ENCODE data around the gene IL3. TPM values are rescaled to one million over a fixed set of nuclear protein-coding genes. Genes with fewer than 3 reads are reported as not detected.

The IL3 gene
- total RNA-seq, 1 experiment from 2014 or later, result not detected

DNA sequence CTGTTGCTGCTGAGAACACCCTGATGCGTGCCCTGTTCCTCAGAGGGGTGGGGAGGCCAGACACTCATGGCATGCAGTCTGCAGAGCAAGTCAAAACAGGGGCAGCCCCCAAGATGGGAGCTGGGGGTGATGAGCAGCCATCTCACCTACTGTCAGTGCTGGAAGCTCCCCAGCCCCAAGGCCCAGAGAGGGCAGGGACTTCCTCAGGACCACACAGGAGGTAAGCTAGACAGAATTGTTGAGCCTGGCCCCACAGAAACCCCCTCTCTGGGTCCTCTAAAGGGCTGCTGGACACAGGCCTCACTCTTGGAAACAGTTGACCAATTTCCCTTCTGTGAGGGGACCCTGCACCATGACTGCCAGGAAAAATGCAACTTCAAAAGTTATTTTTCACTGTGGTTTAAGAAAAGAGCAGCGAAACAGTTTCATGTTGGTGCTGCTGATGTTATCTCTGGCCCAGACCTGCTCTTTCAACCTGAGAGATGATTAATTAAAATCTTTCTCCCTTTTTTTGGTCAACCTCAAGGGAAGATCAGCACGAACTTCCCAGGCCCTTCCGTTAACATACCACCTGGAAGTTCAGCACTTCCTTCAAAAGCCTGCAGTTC is 22.7 kb downstream of the IL3 start:
- in situ Hi-C loops (cut with HindIII; ENCODE audit: low sequenced_read_pairs), result no loop called here
- DNase-seq (ENCODE audit: low spot score), result no peak

DNA sequence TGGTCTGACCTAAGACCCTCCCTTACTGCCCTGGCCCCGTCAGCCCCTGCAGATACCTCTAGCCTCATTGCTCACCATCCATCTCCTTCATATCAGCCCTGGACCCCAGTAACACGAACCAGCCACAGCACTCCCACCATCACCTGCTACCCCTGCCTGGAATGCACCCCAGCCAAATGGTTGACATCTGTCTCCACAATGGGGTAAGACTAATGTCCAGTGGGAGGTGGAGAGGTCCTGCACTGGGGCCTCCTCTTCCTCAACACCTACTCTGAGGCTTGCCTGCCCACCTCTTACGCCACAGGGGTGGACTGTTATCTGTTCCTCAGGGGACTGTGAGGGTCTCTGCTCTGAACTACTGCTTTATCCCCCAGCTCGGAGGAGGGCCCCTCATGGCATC is 25.2 kb downstream of the IL3 start:
- DNase-seq (ENCODE audit: low spot score), result no peak
- in situ Hi-C loops (cut with HindIII; ENCODE audit: low sequenced_read_pairs), result no loop called here

DNA sequence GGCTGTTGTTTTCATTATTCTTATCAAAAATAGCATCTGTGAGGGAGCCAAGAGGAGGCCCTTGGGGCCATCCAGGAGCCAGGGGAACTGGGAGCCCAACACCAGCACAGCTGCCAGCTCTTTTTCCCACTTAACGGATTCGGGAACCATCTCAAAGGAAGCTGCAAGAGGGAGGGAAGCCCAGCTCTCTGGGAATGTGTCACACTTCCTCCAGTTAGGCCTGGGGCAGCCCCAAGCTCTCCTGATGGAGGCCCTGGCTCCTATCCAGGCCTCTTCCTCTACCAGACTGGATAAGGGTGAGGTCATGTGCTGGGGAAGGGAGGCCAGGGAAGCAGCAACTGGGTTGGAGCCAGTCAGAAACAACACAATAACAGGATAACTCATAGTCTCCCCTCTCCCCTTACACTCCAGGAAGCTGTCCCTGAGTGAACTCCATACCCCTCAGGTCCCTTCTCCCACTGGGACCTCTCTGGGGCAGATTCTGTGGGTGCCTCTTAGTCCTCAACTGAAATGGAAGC is 25.9 kb downstream of the IL3 start:
- DNase-seq (ENCODE audit: low spot score), result peak; percentile 61
- in situ Hi-C loops (cut with HindIII; ENCODE audit: low sequenced_read_pairs), result no loop called here

DNA sequence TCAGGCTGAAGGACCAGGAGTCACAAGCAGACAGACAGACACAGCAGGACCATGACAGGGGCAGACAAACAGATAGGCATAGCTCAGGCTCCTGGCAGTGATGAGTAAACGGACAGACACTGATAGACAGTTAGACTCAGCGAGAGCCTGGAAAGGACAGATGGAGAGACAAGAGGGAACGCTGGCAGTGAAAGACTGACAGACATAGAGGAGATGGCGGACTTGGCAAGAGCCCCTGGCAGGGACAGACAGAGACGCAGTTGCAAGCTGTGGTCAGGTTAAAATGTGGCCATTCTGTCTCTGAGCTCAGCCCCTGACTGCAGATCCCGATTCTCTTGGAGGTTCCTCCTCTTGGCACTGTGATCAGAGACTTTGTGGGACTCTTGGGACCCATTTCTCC is 26.7 kb downstream of the IL3 start:
- in situ Hi-C loops (cut with HindIII; ENCODE audit: low sequenced_read_pairs), result no loop called here
- peak; percentile 80 for DNase-seq (ENCODE audit: low spot score)

DNA sequence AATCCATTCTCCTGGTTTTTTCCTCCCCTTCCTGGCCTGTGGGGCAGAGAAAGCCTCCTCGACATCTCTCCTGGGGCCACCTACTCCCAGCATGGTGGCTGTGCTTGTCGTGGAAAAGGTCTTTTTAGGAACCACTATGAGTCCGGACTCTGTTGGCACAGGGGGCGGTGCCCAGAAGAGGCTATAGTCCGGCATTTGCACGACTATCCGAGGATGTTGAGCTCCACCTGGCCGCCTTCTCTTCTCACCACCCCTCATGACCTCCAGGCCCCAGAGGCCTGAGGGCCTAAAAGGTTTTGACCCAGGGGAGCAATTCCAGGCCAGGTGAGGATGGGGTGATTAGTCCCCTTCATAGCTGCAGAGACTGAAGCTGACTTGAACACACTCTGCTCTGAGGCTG is 27.2 kb downstream of the IL3 start:
- in situ Hi-C loops (cut with HindIII; ENCODE audit: low sequenced_read_pairs), result no loop called here
- no peak for DNase-seq (ENCODE audit: low spot score)

DNA sequence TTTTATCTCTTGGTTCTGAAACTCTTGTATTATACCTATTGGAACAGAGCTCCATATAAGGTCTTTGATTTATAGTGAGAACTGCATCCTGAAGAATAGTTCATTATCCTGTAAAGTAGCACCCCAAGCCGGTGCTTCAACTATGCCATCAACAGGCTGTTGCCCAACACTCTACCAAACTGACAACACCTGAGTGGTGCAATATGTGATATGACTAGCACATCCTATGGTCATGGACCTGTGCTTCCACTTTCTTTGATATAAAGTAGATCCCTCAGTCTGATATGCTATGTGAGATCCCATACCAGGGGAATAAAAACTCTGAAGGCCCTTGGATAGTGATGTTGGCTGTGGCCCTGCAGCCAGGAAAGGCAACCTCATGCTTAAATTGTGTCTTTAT is 28.9 kb downstream of the IL3 start:
- in situ Hi-C loops (cut with HindIII; ENCODE audit: low sequenced_read_pairs), result no loop called here
- no peak for DNase-seq (ENCODE audit: low spot score)

DNA sequence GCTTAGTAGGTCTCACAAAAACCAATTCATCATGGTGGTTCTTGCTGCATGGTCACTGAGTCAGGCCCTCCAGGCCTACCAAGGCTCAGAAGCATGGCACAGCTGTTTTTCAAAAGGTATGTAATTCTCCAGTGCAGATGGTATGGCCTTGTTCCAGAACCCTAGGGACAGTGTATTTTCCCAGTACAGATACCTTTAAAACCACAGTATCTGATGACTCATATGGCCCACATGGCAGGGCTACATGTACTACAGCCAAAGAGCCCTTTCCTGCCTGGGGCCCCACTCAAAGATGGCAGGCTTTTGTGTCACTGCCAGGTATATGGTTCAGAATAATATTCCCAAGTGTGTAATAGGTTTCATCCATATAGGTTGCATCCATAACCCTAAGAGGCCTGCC is 29.7 kb downstream of the IL3 start:
- peak; percentile 8 for DNase-seq (ENCODE audit: low spot score)
- in situ Hi-C loops (cut with HindIII; ENCODE audit: low sequenced_read_pairs), result no loop called here

DNA sequence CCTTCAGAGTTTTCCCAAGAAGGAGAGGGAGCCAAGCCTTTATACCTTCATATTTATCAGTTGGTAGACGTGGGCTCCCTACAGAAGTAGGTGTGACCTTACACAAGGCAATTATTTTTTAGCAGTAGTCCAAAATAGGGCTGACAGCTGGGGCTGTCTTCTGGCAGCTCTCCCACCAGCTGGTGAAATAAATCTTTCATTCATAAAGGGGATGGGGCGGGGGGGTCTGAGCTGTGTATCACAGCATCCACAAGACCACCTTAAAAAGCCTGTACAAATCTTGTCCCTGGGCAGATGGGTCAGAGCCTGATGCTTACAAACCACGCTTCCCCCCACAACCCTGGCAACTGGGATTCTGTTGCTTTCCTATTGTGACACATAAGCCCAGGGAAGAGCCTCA is 32.8 kb downstream of the IL3 start:
- in situ Hi-C loops (cut with HindIII; ENCODE audit: low sequenced_read_pairs), result no loop called here

DNA sequence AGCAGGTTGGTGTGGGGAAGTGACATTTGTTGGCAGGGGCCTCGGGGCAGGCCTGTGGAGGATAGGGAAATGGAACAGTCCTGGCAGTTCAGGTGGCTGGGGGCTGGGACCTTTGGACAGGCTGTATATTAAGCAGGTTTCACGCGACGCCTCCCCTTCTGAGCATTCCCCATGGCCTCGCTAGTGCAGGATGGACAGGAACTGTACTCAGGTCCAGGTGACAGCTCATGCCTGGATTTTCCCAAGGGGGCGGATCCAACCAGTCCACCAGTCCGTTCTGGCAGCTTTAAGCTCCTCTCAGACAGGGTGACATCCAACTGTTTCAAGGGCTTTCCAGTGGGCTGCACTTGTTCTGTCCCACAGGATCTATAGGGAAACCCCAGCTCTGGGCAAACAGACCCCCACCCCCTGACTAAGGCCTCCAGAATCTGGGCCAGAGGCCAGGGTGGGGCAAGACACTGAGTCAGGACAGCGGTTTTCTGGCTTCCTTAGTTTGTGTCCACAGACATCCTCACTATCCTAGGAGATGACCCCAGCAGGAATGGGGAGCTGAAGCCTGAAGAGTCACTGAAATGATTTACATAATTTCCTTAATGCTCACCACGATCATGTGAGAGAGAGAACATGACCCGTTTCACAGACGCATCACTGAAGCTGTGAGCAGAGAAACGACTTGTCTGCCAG is 34.1 kb downstream of the IL3 start:
- in situ Hi-C loops (cut with HindIII; ENCODE audit: low sequenced_read_pairs), result no loop called here
- DNase-seq (ENCODE audit: low spot score), result no peak

More for the DNA sequence above, 32.8 kb downstream of the IL3 start:
- DNase-seq (ENCODE audit: low spot score), result no peak

DNA sequence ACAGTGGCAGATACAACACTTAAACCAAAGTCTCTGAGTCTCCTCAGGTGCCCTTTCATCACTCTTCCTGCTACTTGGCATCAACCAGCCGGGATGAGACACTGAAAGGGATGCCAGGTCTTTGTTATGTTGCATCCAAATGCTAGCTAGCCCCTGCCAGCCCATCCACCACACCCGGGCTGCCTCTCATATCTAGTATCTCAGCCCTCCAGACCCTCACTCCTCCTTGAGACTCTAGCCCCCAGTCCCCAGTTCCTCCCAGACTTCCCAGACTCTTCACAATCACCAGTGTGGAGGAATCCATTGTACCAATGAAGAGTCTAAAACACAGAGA is 34.6 kb downstream of the IL3 start:
- no peak for DNase-seq (ENCODE audit: low spot score)
- in situ Hi-C loops (cut with HindIII; ENCODE audit: low sequenced_read_pairs), result no loop called here

DNA sequence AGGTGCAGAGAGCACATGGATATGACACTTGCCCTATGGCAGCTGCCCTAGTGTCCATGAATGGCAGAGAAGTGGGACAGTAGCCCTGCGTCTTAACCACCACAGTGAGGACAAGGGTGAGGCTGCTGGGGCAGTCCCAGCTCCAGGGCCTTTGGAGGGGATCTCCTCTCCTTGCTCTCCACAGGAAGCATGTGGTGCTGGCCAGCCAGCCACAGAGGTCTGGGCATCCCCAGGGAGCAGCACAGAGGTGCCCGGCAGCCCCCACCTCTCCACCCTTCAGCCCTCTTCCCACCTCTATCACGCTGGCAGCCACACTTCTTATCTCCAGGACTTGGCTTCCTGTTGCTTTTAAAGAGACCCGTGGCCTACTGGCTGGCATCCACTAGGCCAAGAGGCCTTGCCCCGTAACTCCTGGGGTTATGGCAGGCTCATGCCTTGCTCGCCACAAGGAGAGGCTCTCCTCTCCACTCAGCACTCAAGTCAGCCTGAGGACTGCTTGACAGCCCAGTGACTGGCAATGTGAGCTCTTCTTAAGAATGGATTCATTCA is 35.0 kb downstream of the IL3 start:
- in situ Hi-C loops (cut with HindIII; ENCODE audit: low sequenced_read_pairs), result no loop called here
- DNase-seq (ENCODE audit: low spot score), result no peak

DNA sequence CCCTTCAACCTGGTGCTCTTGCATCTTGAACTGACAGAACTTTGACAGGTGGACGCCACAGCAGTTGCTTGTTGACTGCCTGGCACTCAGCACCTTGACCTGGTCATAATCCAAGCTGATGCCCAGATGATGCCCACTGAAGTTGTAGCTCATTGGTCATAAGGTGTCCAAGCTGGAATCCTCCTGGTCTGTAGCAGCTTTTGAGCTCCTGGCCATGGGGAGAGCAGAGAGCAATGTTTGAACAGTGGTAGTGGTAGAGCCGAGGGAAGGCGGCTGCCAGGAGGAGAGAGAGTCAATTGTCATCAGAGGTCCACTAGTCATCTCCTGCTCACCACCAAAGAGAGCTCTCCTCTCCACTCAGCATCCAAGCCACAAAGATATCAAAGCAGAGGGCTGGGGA is 36.4 kb downstream of the IL3 start:
- no peak for DNase-seq (ENCODE audit: low spot score)
- in situ Hi-C loops (cut with HindIII; ENCODE audit: low sequenced_read_pairs), result no loop called here

DNA sequence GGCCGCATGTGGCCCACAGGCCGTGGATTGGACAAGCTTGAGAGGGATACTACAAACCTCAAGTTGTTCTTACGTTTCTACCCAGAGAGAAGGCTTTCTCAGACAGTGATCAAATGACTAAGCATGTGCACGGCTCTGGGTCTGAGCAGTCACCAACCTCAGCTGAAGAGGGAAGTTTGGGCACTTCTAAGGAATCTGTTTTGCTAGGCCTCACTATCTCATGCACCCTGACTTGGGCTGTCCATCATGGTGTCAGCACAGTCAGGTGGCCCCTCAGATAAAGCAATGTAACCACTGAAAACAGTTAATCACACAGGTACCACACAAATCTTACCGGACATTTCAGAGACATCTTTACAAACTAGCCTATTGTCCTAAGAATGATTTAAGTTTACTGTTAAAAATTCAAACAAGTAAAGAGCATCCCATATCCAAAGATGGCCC is 37.7 kb downstream of the IL3 start:
- DNase-seq (ENCODE audit: low spot score), result no peak
- in situ Hi-C loops (cut with HindIII; ENCODE audit: low sequenced_read_pairs), result no loop called here

DNA sequence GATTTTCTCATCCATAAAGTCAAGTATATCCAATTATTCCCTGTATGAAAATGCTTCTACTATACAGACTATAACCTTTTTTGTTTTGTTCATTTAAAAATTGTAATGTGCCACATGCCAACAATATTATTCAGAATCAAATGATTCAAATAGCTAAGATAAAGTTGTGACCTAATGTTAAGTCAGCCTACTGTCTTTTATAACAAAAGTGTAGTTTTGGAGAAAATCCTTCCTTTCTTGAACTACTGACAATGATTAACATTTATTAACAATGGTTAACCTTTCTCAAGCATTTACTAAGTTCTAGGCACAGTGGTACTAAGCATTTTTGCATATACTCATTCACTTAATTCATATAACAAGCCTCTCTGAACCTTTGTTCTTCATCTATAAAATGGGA is 38.2 kb downstream of the IL3 start:
- in situ Hi-C loops (cut with HindIII; ENCODE audit: low sequenced_read_pairs), result no loop called here
- no peak for DNase-seq (ENCODE audit: low spot score)

DNA sequence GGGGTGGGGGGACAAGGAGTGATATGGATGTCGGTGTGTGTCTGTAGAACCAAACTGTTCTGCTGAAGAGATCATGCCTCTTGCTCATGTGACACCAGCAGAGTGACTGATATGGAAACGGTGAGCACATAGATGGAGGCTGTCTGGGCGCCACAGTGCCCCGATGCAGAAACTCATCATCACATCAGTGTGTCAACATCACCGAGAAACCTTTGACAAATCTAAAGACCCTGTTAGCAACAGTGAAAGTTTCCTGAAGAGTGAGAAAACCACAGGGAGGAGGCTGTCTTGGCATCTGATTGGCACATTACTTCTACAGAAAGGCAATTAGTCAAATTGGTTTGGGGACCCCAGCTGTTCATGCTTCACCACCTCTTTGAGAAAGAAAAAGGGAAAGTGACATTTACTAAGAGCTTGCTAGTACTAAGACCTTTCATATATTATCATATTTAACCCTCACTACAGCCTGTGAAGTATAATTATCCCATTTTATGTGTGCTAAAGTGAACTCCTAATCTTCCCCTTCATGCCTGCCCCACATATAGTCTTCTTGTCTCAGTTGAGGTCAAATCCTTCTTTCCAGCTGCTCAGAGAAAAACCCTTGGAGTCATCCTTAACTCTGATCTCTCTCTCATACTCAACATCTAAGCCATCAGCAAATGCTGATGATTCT is 38.8 kb downstream of the IL3 start:
- in situ Hi-C loops (cut with HindIII; ENCODE audit: low sequenced_read_pairs), result no loop called here
- DNase-seq (ENCODE audit: low spot score), result no peak

DNA sequence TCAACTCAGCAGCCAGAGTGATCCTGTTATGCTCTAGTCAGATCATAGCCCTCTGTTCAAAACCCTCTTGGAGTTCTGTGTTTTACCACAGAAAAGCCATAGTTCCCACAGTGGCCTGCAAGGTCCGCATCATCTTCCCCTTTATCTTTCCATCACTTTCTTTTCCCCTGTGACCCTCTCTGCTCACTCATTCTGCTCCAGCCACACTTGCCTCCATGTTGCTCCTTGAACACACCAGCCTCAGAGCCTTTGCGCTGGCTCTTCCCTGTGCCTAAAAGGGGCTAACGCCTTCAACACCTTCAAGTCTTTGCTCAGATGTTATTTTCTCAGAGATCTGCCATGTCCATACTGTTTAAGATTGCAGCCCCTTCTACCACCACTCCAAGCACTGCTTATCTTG is 39.5 kb downstream of the IL3 start:
- DNase-seq (ENCODE audit: low spot score), result no peak
- in situ Hi-C loops (cut with HindIII; ENCODE audit: low sequenced_read_pairs), result no loop called here

DNA sequence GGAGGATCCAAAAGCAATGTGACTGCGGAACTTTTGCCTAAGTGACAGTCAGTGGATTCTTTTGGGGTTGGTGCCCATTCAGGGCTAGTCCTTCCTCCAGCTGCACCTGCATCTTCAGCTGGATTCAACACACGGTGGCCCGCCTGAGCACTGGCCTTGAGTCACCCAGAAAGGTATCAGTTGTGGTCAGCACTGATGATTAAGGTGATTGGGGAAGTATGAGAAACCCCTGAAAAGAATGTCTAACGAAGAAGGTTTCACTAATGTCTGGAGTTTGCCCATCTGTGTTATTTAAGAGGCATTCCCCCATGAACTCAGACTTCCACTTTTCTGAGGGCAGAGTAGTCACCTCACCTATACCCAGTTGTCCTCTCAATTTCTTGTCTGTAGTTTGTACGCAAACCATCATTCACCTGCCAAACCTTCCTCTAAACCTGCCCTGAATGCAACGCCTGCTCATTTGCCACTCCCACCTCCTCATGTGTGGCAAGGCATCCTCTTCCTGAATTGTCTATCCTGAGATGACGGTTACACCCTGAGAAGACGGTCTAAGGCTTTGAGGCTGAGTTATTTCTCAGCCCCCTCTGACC is 40.3 kb downstream of the IL3 start:
- DNase-seq (ENCODE audit: low spot score), result no peak
- in situ Hi-C loops (cut with HindIII; ENCODE audit: low sequenced_read_pairs), result no loop called here

DNA sequence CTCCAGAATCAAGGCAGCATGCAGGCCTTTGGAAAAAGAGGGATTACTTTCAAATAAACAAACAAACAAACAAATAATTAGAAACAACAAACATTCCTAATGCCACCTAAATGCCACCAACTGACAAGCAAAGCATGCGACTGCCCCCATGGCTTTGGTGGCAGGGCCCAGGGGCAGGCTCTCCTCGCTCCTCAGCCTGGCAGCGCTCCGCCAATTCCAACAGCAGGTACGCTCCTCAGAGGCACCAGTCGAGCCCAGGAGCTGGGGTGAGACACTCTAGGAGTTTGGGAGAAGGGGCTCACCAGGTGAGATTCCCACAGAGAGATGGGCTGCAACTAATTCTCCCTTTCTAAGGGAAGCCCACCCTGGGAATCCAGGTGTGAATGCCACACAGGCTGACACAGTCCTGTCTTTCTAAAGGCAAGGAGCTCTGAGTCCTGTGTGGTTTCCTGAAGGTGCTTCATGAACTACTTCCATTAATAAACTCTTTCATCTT is 41.0 kb downstream of the IL3 start:
- DNase-seq (ENCODE audit: low spot score), result no peak
- in situ Hi-C loops (cut with HindIII; ENCODE audit: low sequenced_read_pairs), result no loop called here

DNA sequence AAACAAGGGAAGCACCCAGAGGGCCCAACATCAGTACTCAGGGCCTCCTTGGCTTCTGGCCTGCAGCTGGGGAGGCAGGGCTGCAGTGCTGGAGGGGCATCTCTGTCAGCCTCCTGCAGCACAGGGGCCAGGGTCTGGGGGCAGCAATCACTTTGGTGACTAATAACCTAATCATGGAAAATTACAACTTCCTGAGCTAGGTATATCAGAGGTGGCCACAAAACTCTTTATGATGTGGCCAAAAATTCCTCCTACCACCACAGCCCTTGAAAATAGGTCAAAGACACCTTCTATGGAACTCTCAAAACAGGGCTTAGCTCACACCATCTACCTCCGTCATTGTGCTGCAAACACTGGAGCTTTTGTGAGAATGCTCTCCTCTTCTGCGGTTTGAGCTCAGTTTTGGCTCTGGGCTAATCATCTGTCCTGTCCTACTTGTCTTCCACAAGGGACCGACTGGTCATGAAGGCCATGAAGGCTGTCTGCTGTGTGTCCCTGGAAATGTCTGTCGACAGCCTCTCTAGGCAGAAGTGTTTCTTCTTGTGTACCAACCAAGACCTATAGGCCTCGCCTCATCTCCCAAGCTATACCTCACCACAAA is 41.7 kb downstream of the IL3 start:
- no peak for DNase-seq (ENCODE audit: low spot score)
- in situ Hi-C loops (cut with HindIII; ENCODE audit: low sequenced_read_pairs), result no loop called here

All from G401 (cell line).